ENCODE measurements around the gene RAB35.

RAB35 gene

DNA sequence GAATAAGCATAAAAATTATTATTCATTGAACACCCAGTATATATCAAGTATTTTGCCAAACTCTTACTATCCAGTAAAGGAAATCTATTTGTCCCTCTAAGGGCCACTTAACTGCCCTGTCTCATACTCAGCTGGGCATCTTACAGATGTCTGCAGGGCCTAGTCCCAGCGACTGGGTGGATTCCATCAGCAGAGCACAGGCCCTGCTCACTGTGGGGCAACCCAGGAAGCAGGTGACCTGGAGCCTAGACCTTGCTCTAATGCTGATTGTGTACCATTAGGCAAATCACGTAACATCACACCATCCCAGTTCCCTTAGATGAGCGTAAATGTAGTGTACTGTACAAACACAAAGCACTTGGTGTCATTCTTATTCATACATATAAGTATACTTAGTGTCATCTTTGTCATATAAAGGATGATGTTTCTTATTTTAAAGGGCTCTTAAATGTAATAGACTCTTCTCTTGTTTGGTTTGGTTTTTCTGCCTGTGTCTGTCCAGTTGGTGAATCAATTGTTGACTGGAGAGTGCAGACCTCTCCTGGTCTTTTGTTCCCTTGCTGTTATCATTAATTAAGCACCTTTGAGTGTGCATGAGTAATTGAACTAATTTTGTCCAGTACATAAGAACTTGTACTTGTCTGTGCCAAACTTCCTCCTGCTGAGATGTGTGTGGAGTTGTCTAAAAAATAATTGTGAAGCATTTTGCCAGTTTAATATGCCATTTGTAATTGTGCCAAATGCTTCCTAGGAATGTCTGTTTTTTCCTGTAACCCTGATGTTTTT, 49.3 kb downstream of the RAB35 start:
- Histone ChIP-seq H3F3A (ENCODE audit: control insufficient read depth, insufficient read depth) (no peaks in the 10 kb centered on the region), H3K9me2 (replicated peaks; ENCODE audit: control insufficient read depth, low read length) (no peaks in the 10 kb centered on the region), H3K4me2 (ENCODE audit: low read length) (no peak overlapping the region), H4K20me1 (ENCODE audit: control insufficient read depth, insufficient read depth, low read depth, low read length) (0 out of 2 replicates have a peak, but pooled peaks cover 2% of the 10 kb centered on the region), H3K4me3 (ENCODE audit: low read length) (no peak overlapping the region), H3K27me3 (ENCODE audit: control insufficient read depth, low read length) (no peaks in the 10 kb centered on the region), H3K4me1 (ENCODE audit: control insufficient read depth, low read length) (no peaks in the 10 kb centered on the region), H3K9me3 (ENCODE audit: control insufficient read depth, insufficient read depth, low read length) (no peaks in the 10 kb centered on the region), H3K79me2 (ENCODE audit: control insufficient read depth, low read length) (no peaks in the 10 kb centered on the region), H3K27ac (ENCODE audit: low read depth, low read length) (no peak overlapping the region), H3K36me3 (ENCODE audit: control insufficient read depth, low read length) (no peaks in the 10 kb centered on the region)
- TF ChIP-seq EZH2phosphoT487 (IDR thresholded peaks at IDR 0.05; ENCODE audit: borderline replicate concordance, low read length) = no peak
- TF ChIP-seq, protein P1, sequence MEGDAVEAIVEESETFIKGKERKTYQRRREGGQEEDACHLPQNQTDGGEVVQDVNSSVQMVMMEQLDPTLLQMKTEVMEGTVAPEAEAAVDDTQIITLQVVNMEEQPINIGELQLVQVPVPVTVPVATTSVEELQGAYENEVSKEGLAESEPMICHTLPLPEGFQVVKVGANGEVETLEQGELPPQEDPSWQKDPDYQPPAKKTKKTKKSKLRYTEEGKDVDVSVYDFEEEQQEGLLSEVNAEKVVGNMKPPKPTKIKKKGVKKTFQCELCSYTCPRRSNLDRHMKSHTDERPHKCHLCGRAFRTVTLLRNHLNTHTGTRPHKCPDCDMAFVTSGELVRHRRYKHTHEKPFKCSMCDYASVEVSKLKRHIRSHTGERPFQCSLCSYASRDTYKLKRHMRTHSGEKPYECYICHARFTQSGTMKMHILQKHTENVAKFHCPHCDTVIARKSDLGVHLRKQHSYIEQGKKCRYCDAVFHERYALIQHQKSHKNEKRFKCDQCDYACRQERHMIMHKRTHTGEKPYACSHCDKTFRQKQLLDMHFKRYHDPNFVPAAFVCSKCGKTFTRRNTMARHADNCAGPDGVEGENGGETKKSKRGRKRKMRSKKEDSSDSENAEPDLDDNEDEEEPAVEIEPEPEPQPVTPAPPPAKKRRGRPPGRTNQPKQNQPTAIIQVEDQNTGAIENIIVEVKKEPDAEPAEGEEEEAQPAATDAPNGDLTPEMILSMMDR (IDR thresholded peaks at IDR 0.05; ENCODE audit: low read depth, low read length, poor library complexity, severe bottlenecking) = no peak

DNA sequence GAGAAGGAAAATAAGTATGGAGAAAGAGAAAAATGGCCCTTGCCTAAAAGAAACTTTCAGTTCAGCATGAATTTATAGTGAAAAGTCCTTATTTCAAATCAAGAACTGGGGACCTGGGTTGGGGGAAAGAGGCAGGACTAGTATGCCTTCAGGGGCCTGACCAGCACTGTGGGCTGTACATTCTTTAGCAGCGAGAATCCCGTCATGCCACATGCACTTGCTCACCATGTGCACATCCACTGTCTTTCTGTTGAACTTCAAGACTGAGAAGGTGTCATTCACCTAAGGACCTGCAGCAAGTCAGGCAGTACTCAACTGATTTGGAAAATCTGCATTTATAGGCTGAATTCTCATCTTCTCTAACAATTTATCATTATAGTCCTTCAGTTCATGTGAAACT, 50.2 kb downstream of the RAB35 start:
- no peak overlapping the region for H3K4me2 ChIP-seq (ENCODE audit: low read length)
- no peaks in the 10 kb centered on the region for H3K27me3 ChIP-seq (ENCODE audit: control insufficient read depth, low read length)
- no peaks in the 10 kb centered on the region for H3K36me3 ChIP-seq (ENCODE audit: control insufficient read depth, low read length)
- TF ChIP-seq EZH2phosphoT487 (IDR thresholded peaks at IDR 0.05; ENCODE audit: borderline replicate concordance, low read length) = no peak
- TF ChIP-seq, protein P1 (IDR thresholded peaks at IDR 0.05; ENCODE audit: low read depth, low read length, poor library complexity, severe bottlenecking) = no peak
- H4K20me1 ChIP-seq (ENCODE audit: control insufficient read depth, insufficient read depth, low read depth, low read length) = 0 out of 2 replicates have a peak, but pooled peaks cover 2% of the 10 kb centered on the region
- no peaks in the 10 kb centered on the region for H3K79me2 ChIP-seq (ENCODE audit: control insufficient read depth, low read length)
- H3K27ac ChIP-seq (ENCODE audit: low read depth, low read length) = no peak overlapping the region
- no peaks in the 10 kb centered on the region for H3K4me1 ChIP-seq (ENCODE audit: control insufficient read depth, low read length)
- H3K9me2 ChIP-seq (replicated peaks; ENCODE audit: control insufficient read depth, low read length) = no peaks in the 10 kb centered on the region
- no peak overlapping the region for H3K4me3 ChIP-seq (ENCODE audit: low read length)
- no peaks in the 10 kb centered on the region for H3K9me3 ChIP-seq (ENCODE audit: control insufficient read depth, insufficient read depth, low read length)
- no peaks in the 10 kb centered on the region for H3F3A ChIP-seq (ENCODE audit: control insufficient read depth, insufficient read depth)

DNA sequence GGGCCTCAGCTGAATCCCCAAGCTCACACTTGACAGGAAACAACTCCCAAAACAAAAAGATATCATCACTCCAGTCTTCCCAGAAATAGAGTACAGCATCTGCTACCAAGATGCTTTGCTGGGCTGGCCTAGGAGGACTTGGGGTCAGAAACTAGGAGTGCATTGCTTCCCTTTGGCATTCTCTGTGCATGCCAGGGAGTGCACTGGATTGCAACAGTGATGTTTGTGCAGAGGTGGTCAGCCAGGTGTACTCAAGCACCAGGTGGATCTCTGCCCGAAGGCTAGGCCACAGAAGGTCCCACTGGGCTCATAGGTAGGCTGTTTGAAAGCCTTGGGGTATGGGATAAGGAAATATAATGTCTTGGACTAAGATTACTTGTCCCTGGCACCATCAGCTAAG, 51.1 kb downstream of the RAB35 start:
- Histone ChIP-seq H3K27ac (ENCODE audit: low read depth, low read length) (no peak overlapping the region), H3K4me2 (ENCODE audit: low read length) (no peak overlapping the region), H3K36me3 (ENCODE audit: control insufficient read depth, low read length) (no peaks in the 10 kb centered on the region), H3K79me2 (ENCODE audit: control insufficient read depth, low read length) (no peaks in the 10 kb centered on the region), H4K20me1 (ENCODE audit: control insufficient read depth, insufficient read depth, low read depth, low read length) (0 out of 2 replicates have a peak, but pooled peaks cover 2% of the 10 kb centered on the region), H3K4me3 (ENCODE audit: low read length) (no peak overlapping the region), H3K9me2 (replicated peaks; ENCODE audit: control insufficient read depth, low read length) (no peaks in the 10 kb centered on the region), H3K4me1 (ENCODE audit: control insufficient read depth, low read length) (no peaks in the 10 kb centered on the region), H3K27me3 (ENCODE audit: control insufficient read depth, low read length) (no peaks in the 10 kb centered on the region), H3K9me3 (ENCODE audit: control insufficient read depth, insufficient read depth, low read length) (no peaks in the 10 kb centered on the region), H3F3A (ENCODE audit: control insufficient read depth, insufficient read depth) (no peaks in the 10 kb centered on the region)
- TF ChIP-seq, protein P1 (IDR thresholded peaks at IDR 0.05; ENCODE audit: low read depth, low read length, poor library complexity, severe bottlenecking) = no peak
- TF ChIP-seq EZH2phosphoT487 (IDR thresholded peaks at IDR 0.05; ENCODE audit: borderline replicate concordance, low read length) = no peak
